Measurements from ENCODE around the gene MFRP.

- TF ChIP-seq CTCF (IDR thresholded peaks at IDR 0.05) (no peak), POLR2A (IDR thresholded peaks at IDR 0.05) (no peak)
Measured at GRCh38 chr11:119355091-119355843, 8.8 kb upstream of the MFRP start.

All from ovary (tissue), 3 donors.